Nucleus accumbens (tissue), 56 donors: ENCODE results near the gene HBM.
"Not testable (repeated sequence)": the region's sequence is repeated elsewhere in the genome, so short reads cannot be mapped to it uniquely, and the experiment has no call there.

ENCODE experiments used
- DNase-seq, 56 donors: peaks; one replicate each; lab custom pipeline; 2025; lab: John Stamatoyannopoulos, UW

Gene HBM

GRCh38 chr16:165539-166374, at the start of gene HBM:
HBM (plus strand) TSS chr16:165978; CDS start chr16:165998, 20 bp downstream.
- peak in 1 of 56 donors; percentile 48 for DNase-seq

GRCh38 chr16:116015-116414, 49.8 kb upstream of the HBM start:
- no peak for DNase-seq

GRCh38 chr16:117379-118365, 48.1 kb upstream of the HBM start:
- DNase-seq, result peak in 12 of 56 donors; percentile 3 to 42 (median 30)

- DNase-seq, result no peak
Observed at GRCh38 chr16:118857-119256, 46.9 kb upstream of the HBM start.

GRCh38 chr16:119295-119694, 46.5 kb upstream of the HBM start:
- no peak for DNase-seq

- DNase-seq, result no peak
Observed at GRCh38 chr16:119835-120491, 45.8 kb upstream of the HBM start.

GRCh38 chr16:120756-121155, 45.0 kb upstream of the HBM start:
- no peak for DNase-seq

GRCh38 chr16:122361-122760, 43.4 kb upstream of the HBM start:
- DNase-seq, result no peak

GRCh38 chr16:123558-124350, 42.0 kb upstream of the HBM start:
- not testable (repeated sequence) for DNase-seq

- DNase-seq, result no peak
Observed at GRCh38 chr16:125011-125410, 40.8 kb upstream of the HBM start.

- DNase-seq, result no peak
Observed at GRCh38 chr16:129075-129474, 36.7 kb upstream of the HBM start.

GRCh38 chr16:130533-131173, 35.1 kb upstream of the HBM start:
- DNase-seq, result no peak

GRCh38 chr16:132120-132519, 33.7 kb upstream of the HBM start:
- DNase-seq, result no peak

- no peak for DNase-seq
Observed at GRCh38 chr16:133716-134115, 32.1 kb upstream of the HBM start.

GRCh38 chr16:138049-138417, 27.7 kb upstream of the HBM start:
- peak in 9 of 56 donors; percentile 8 to 19 (median 15) for DNase-seq

- DNase-seq, result no peak
Observed at GRCh38 chr16:140175-140857, 25.5 kb upstream of the HBM start.

- peak in 17 of 56 donors; percentile 2 to 46 (median 12) for DNase-seq
Observed at GRCh38 chr16:142405-142967, 23.3 kb upstream of the HBM start.

- no peak for DNase-seq
Observed at GRCh38 chr16:143047-143446, 22.7 kb upstream of the HBM start.

GRCh38 chr16:143456-143855, 22.3 kb upstream of the HBM start:
- no peak for DNase-seq
